ENCODE measurements around the gene SCRN1.

Gene SCRN1, protein sequence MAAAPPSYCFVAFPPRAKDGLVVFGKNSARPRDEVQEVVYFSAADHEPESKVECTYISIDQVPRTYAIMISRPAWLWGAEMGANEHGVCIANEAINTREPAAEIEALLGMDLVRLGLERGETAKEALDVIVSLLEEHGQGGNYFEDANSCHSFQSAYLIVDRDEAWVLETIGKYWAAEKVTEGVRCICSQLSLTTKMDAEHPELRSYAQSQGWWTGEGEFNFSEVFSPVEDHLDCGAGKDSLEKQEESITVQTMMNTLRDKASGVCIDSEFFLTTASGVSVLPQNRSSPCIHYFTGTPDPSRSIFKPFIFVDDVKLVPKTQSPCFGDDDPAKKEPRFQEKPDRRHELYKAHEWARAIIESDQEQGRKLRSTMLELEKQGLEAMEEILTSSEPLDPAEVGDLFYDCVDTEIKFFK

DNA sequence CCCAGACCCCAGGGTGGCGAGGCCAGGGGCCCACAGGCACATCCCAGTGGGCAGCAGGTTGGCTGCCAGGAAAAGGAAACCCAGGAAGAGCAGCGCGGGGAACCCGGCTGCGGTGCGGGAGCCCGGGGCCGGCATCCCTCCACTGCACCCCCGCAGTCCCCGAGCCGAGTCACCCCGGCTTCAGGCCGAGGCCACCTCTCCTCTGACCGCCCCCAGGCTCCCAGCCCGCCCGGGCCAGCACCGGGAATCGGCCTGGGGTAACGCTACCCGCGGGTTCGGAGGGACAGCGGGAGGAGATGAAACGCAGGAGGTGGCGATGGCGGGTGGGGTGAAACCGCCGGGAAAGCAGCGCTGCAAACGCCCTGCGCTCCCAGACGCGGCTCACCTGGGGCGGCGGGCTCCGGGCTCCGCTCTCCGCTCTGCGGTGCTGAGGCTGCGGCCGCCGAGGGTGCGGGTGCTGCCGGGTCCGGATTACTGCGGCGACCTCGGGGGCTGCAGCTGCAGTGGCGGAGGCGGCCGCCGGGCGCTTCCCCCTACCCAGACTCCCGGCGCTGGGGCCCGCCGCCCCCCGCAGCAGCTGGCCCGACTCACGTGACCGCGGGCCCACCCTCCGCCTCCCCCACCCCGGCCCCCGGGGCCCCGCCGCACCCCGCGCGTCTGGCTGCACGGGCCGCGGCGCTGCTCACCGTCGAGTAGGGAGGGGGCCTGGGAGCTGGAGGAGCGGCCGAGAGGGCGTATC, at the start of gene SCRN1:
SCRN1 (minus strand) TSS at position 545 of the 739 bp plus-strand sequence. CDS start 20,734 bp downstream, outside the sequence.
- DNase-seq = peak; percentile 54

DNA sequence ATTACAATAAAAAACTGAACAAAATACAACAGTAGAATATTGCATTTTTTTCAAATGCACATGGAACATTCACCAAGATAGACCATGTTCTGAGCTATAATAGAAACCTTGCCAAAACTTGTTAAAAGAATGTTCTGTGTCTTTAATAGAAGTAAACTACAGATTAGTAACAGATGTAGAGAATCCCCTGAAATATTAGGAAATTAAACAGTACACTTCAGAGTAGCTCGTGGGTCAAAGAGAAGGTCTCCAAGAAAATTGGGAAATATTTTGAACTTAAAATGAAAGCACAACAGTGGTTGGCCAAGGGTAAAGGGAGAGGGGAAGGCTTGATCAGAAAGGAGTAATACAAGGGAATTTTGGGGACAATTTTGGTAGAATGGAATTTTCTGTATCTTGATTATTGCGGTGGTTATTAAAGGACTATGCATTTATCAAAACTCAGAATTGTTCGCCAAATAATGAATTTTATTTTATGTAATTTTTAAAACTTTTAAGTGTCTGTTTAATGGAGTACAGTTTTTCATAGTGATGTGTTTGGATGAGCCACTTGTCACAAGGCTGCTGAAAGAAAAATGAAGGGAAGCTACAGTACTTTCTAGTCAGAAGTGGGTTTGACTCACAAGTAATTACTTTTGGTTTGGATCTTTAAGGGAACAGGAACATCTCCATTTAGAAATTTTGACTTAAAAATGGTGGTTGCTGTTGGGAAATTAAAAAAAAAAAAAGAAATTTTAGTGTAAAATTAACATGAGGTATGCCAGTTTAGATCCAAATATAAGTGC, 48.8 kb upstream of the SCRN1 start:
- DNase-seq = no peak

DNA sequence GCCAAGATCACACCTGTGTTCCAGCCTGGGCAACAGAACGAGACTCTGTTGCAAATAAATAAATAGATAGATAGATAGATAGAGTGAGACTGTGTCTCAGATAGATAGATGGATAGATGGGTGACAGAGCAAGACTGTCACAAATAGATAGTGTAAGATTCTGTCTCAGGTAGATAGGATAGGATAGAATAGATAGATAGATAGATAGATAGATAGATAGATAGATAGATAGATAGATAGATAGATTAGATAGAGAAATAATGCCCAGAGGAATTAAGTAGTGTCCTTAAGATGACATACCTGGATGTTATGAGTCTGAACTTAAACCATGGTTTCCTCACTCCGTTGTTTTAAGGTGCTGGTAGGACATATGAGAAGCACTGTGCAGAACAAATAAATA, 46.6 kb upstream of the SCRN1 start:
- DNase-seq = no peak

DNA sequence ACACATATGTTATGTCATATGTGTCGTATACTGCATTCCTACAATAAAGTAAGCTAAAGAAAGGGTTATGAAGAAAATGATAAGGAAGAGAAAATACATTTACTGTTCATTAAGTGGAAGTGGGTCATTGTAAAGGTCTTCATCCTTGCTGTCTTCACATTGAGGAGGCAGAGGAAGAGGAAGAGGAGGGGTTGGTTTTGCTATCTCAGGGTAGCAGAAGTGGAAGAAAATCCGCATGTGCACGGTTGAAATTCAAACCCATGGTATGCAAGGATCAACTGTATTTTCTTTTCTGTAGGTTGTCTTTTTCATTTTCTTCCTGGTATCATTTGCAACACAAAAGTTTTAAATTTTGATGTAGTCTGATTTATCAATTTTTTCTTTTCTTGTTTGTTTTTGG, 44.9 kb upstream of the SCRN1 start:
- DNase-seq = no peak

DNA sequence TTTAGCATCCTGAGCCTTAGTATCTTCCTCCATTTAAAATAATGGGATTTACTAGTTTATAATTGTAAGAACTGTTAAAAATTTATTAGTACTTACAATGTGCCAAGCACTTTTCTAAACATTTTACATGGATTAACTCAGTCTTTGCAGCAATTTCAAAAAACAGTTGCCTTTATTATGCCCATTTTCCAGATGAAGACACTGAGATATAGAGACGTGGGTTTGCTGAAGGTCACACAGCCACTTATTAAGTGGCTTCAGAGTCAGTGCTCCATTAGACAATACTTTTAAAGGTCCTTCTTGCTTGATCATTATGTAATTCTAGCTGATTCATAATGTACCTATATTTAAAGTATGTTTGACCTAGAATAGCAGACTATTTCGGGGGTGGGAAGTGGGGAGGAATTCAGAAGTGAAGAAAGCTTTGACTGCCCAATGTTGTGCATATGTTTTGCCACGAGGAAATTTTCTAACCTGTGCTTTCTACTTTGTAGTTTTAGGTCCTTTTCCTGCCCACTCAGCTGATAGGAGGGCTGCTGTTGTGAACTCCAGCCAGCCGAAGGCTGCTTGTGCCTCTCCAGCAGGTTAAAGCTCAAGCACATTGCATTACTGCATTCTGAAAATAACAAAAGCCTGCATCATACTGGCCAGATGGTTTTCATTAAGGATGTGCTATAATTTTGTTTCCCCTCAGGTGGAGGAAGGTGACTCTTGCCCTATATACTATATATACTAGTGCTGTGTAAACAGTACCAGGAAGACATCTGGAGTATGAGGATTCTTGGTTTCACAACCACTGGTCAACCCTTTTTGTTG, 42.9 kb upstream of the SCRN1 start:
- no peak for DNase-seq

DNA sequence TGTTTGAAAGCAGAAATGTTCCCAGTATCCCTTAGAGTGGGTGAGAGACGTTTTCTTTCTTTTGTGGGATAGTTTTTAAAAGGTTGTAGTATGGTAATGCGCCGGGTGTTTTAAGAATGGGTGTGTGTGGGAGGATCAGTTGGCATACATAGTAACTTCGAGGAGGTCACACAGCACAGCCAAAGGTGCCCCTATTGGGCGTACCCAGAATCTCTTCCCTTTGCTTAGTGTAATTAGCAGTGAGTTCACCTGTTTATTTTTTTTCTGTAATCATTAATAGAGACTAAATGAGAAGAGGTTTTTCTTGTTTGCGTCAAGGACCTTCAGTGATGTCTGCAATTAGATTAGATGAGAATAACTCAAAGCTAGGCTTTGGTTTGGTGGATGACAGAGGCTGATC, 40.1 kb upstream of the SCRN1 start:
- no peak for DNase-seq

DNA sequence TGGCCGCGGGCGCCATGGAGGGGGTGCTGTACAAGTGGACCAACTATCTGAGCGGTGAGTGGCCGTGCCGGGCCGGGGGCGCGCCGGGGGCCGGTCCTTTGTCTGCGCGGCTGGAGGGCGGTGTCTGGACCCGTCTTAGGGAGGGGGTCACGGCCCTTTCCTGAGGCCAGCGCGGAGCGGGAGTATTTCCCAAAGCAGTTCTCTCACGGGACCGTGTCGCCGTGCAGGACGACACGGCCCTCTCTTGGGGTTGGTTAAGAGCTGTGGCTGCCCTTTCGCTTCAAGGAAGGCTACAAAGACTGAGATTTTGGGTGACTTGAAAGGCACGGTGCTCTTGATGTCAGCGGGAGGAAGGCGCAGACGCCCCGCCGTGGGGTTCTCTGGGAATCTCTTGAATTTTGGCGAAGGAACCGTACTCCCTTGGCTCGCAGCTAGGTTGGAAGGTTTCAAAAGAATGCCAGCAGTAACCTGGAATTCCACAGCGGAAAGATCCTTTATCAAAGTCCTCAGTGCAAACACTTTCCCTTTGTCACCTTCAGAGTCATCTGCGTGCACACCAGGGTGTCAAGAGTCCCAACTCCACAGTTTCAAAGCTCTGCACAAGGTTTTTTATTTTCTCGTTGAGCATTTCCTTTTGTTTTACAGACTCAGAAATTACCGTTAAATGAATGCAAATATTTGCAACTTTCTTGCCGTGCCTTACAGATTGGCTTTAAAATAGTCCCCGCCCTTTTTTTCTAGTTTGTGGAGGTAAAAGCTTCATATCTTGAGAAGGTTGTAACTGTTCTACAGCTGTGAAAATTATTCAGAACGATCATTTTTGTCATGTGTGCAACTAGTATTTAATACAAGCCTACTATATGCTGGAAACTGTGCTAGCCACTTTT, 39.4 kb upstream of the SCRN1 start:
- no peak for DNase-seq

DNA sequence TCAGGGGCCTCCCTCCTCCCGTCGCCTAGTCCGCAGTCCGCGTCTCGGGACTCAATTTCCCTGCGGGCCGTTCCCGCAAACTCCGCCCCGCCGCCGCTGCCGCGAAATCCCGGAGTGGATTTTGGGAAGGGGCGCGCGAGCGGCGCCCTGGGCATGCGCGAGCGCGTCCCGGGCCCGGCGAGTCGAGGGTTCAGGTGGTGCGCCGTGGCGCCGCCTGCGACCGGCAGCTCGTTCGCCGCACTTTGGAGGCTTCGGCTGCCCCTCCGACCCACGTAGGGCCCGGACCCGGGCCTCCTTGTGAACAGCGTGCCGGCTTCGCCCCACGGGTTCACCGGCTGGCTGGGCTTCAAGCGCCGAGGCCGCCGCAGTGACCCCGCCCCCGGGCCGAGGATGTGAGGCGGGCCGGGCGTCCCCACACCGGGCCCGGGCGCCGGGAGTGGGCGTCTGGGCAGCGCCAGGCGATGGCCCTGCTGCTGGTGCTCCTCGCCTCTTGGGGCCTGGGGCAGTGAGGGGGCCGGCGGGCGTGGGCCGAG, 38.7 kb upstream of the SCRN1 start, which contains the start of gene PLEKHA8:
PLEKHA8 (plus strand) TSS at position 197 of the 533 bp plus-strand sequence. CDS start 351 bp downstream, outside the sequence.
- DNase-seq = peak; percentile 85

DNA sequence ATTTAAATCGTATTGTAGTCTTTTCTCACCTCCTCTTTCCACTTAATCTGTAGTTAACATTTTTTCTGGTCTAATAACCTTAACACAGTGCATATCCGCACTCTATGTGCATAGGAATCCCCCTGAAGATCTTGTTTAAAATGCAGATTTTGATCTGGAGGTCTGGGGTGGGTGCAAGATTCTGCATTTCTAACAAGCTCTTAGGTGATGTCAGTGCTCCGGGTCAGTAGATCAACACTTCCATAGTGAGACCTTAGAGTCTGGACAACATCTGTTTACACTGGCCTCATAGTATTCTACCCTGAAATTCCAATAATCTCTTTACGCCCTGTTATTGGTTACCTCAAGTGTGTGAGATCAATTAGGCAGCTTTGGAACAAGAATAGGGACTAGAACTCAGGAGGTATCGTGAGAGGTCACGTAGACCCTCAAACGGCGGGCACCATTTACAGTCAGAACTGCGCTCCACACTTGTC, 38.2 kb upstream of the SCRN1 start:
- no peak for DNase-seq

DNA sequence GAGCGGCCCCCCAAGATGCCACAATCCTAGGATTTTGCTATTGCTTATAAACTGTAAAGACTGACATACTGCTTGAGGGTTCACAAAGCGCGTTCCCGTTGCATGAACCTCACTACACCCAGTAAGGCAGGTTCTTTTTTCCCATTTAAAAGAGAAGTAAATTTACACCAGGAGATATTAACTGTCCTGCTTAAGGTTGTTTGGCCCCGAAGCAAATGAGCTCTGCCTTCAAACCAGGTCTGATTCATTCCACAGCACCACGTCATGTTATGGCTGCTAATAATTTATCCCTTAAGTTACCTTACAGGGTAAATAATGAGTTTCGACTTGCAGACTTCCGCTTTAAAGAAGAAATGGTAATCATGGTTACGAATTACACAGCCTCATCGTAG, 37.5 kb upstream of the SCRN1 start:
- no peak for DNase-seq

DNA sequence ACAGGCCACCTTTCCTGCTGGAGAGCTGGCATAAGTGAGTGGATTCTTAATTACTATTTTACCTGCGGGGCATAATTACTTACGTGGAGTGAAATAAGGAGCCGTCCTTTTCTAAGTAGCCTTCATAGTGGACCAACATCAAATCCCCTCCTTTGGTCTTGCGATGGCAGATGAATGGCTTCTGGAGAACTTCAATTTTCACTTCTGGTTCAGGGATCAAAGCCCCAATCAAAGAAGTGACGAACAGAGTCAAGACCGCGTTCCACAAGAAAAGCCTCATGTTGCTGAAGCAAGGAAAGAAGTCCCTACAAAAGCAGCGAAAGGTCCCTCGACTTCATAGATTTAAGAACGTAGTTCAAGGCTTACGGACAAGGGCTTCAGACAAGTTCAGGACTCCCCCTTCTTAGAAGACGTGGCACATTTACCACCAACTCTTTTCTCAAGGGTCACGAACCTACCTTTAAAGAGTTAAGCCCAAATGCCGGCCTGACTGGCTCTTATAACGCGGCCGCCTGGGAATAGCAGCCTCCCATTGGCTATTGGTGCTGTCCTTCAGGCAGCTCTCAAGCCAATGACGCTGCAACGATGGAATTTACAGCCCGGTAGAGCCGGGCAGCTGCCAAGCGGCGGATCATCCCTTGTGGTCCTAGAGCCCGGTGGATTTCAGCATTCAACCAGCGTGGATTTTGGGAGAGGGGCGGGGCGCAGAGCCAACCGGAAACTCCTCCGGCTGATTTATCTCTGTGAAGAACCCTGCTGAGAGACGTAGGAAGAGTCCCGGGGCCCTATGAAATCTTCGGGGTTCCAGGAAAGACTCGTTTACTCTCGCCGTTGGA, 36.8 kb upstream of the SCRN1 start, which contains the start of gene FKBP14:
FKBP14 (minus strand) TSS at position 474 of the 836 bp plus-strand sequence; CDS start at position 280, 194 bp downstream.
- peak; percentile 97 for DNase-seq

DNA sequence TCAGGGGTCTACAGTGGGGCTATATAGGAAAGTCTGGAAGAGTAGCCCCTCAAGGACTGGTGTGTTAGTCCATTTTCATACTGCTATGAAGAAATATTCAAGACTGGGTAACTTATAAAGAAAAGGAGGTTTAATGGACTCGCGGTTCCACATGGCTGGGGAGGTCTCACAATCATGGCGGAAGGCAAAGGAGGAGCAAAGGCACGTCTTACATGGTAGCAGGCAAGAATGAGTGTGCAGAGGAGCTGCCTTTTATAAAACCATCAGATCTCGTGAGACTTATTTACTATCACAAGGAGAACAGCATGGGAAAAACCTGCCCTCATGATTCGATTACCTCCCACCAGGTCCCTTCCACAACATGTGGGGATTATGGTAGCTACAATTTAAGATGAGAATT, 33.9 kb upstream of the SCRN1 start:
- DNase-seq = no peak

DNA sequence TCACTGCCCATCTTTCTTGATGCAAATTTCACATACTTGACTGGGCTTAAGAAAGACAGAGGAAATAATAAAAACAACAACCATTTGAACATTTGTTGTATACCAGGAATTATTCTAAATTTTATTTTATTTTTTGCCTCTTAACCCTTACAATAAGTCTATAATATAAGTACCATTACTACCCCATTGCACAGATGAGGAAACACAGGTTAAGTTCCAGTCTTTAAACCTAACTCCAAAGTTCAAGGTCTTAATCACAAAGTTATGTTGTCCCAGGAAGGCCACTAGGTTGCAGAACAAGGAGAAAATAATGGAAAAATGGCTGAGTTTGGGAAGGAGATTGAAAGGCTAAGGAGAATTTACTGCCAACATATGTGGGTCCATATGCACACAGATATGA, 33.4 kb upstream of the SCRN1 start:
- no peak for DNase-seq

DNA sequence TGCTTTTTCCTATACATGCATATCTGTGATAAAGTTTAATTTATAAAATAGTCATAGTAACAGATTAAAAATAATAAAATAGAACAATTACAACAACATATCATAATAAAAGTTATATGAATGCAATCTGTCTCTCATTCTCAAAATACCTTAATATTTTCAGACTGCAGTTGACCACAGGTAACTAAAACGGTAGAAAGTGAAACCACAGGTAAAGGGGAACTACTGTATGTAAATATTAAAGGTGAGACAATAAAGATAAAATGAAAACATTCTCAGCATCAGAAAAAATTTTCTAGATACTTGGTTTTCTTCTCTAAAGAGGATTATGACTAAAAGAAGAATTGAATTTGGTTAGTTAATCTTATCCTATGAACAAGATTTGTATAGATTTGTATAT, 30.9 kb upstream of the SCRN1 start:
- DNase-seq = no peak

DNA sequence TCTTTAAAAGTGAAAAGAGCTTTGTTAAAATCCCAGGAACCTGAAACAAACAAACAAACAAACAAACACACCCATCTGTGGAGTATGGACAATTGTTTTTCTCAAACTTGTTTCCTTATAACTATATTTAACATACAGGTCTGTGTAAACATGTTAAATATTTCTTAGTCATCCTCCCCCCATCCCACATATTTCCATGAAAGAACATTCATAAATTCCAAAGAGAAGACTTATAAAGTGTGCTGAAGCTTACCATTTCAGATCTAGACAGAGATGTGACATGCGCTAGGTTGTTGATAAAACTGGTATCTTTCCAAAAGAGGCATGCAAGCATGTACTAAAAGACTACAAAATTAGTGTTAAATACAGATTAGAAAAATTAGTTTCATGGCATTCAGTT, 30.4 kb upstream of the SCRN1 start:
- DNase-seq = no peak

DNA sequence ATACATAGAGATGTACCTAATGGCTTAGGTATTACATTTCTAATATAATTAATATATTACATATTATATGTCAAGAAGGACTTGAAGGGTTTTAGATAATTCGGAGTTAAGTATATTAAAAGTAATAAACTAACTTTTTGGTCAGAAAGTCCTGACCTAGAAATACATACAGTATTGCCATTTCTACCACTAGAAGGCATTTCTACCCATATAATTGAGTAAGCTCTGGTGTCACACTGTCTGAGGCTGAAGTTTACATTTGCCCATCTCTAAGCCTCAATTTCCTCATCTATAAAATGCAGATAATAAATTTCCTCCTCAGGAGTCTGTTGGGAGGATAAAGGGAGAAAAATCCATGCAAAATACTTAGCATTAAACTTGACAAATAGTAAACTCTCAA, 29.8 kb upstream of the SCRN1 start:
- DNase-seq = no peak

DNA sequence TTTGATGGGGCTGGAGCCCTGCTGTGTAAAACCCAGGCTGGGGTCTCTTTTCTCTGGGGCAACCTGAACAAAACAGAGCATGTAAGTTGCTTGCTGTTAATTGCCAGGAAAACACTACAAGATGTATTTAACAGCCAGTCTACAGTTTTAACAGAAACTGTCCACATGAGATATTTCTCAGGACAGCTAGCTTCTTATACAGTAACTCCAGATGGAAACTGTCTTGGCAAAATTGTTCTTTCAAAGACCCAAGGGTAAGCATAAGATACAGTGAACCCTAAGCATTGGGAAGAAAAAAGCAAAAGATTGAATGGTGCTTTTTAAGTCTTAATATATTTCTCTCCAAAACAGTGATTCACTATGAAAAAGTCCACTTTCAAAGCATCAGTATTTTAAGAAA, 28.9 kb upstream of the SCRN1 start:
- DNase-seq = no peak

DNA sequence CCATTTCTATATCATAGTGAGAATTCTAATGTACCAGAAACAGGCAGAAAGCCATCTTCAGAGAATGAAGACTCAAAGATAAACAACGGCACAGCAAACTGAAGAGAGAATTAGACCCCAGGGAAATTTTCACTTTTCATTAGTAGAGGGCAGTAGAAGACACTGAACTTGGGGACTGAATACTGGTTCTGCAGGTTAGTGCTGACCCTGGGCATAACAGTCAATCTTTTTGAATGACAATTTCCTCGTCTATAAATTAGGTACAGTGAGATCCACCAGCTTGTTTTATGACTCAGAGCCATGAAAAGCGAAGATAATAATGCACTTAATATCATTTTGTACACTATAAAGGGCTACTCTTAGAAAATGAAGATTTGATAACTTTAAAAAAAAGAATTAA, 23.2 kb upstream of the SCRN1 start:
- no peak for DNase-seq

DNA sequence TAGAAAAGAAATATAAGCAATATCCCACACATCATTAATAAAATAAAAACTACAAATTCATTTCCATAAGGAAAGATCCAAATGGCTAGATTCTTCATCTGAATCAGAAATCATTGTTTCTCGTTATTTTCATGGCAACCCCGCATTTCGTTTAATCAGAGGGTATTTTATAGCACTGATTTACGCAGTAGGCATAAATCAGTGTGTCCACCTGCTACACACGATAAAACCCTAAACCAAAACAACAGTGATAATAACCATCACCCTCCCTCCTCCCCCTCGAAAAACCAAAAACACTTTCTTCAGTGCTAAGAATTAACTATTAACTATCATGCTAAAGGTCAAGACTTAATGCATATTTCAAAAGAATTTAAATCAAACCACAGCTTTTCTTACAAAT, 20.4 kb upstream of the SCRN1 start:
- DNase-seq = no peak

DNA sequence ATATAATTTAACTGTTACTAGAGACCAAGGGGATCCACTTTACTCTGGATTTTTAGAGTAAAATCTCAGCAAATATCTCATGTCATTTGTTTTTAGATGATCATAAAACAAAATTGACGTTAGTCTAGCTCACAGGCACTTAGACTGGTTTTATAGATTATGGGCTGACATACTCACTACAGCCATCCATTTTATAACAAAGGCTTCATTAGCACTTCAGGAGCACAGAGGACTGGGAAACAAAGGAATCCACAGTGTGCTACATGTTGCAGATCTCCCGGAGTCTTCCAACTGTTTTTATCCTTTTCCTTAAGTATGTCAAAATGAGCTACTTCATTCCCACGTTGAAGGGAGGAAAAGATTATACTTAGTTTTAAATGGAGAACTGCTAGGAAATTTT, 15.9 kb upstream of the SCRN1 start:
- no peak for DNase-seq
